Measurements from ENCODE around the gene CPTP.

CPTP gene

GRCh38 chr1:1374929-1375662 is 50.5 kb downstream of the CPTP start, which contains the start of gene AURKAIP1:
Gene AURKAIP1 (minus strand): TSS chr1:1375207. CDS start chr1:1374756, 451 bp downstream.
- Histone ChIP-seq H3K23ac (ENCODE audit: low read length in 2 of 2) (peak within 1 kb of the TSS in 1 of 2 experiments; percentile 43), H2AFZ (ENCODE audit: low read depth, low read length) (peak within 1 kb of the TSS; percentile 75), H3K79me1 (replicated peaks; ENCODE audit: low read length, poor library complexity, severe bottlenecking) (peaks cover 18% of the 10 kb centered on the region), H3K9ac (ENCODE audit: low read length) (peak within 1 kb of the TSS; percentile 94), H3K4me2 (ENCODE audit: low read length, poor library complexity, severe bottlenecking) (peak within 1 kb of the TSS; percentile 92), H2BK5ac (ENCODE audit: low read depth, low read length, poor library complexity, severe bottlenecking) (peak within 1 kb of the TSS; percentile 19), H3K18ac (ENCODE audit: low read depth in 1 of 2, low read length in 2 of 2) (peak within 1 kb of the TSS; percentile 96), H3K4me1 (ENCODE audit: control insufficient read depth, insufficient read depth, low read depth, low read length) (peaks cover 35% of the 10 kb centered on the region), H2BK15ac (ENCODE audit: low read depth, poor library complexity, severe bottlenecking) (no peak within 1 kb of the TSS), H3K4ac (ENCODE audit: low read depth in 1 of 2, low read length in 2 of 2) (peak within 1 kb of the TSS; percentile 69 to 91), H3K14ac (ENCODE audit: low read length in 2 of 2) (peak within 1 kb of the TSS; percentile 59 to 88), H3K27me3 (ENCODE audit: control insufficient read depth in 1 of 2, insufficient read depth in 1 of 2, low read length in 2 of 2) (no peaks in the 10 kb centered on the region), H4K91ac (ENCODE audit: low read length) (peak within 1 kb of the TSS; percentile 93), H2AK5ac (ENCODE audit: low read length, severe bottlenecking) (peak within 1 kb of the TSS; percentile 47), H2BK120ac (ENCODE audit: low read depth, low read length) (peak within 1 kb of the TSS; percentile 43), H3K36me3 (ENCODE audit: control insufficient read depth in 1 of 2, insufficient read depth in 2 of 2, low read depth in 1 of 2, low read length in 2 of 2) (peaks cover 11 to 44% of the 10 kb centered on the region in 2 experiments), H4K8ac (ENCODE audit: low read length) (peak within 1 kb of the TSS; percentile 96), H3K9me3 (ENCODE audit: control insufficient read depth, low read length) (no peaks in the 10 kb centered on the region), H2BK12ac (ENCODE audit: low read length in 2 of 2) (peak within 1 kb of the TSS in 1 of 2 experiments; percentile 40), H3K4me3 (ENCODE audit: insufficient read depth in 1 of 2, low read depth in 1 of 2, low read length in 2 of 2) (peak within 1 kb of the TSS; percentile 92 to 93), H3K27ac (ENCODE audit: low read length, poor library complexity, severe bottlenecking) (peak within 1 kb of the TSS; percentile 70)
- under 1% methylated on average over 85 of the region's 85 CpGs for WGBS
- peak; percentile 100 for DNase-seq

- peak overlapping the region in 1 of 2 experiments; percentile 93 for H3K4me3 ChIP-seq (ENCODE audit: insufficient read depth in 1 of 2, low read depth in 1 of 2, low read length in 2 of 2)
- DNase-seq: no peak
- H4K91ac ChIP-seq (ENCODE audit: low read length): no peak overlapping the region
- H3K27me3 ChIP-seq (ENCODE audit: control insufficient read depth in 1 of 2, insufficient read depth in 1 of 2, low read length in 2 of 2): no peaks in the 10 kb centered on the region
- no peak overlapping the region for H2BK12ac ChIP-seq (ENCODE audit: low read length in 2 of 2)
- no peak overlapping the region for H3K18ac ChIP-seq (ENCODE audit: low read depth in 1 of 2, low read length in 2 of 2)
- peak overlapping the region in 1 of 2 experiments; percentile 30 for H3K4ac ChIP-seq (ENCODE audit: low read depth in 1 of 2, low read length in 2 of 2)
- no peak overlapping the region for H2BK120ac ChIP-seq (ENCODE audit: low read depth, low read length)
- H3K27ac ChIP-seq (ENCODE audit: low read length, poor library complexity, severe bottlenecking): no peak overlapping the region
- H2AK5ac ChIP-seq (ENCODE audit: low read length, severe bottlenecking): peak overlapping the region; percentile 47
- no peaks in the 10 kb centered on the region for H3K9me3 ChIP-seq (ENCODE audit: control insufficient read depth, low read length)
- peak overlapping the region; percentile 94 for H3K9ac ChIP-seq (ENCODE audit: low read length)
- WGBS: 95% methylated on average over 10 of the region's 10 CpGs
- H2AFZ ChIP-seq (ENCODE audit: low read depth, low read length): no peak overlapping the region
- H2BK5ac ChIP-seq (ENCODE audit: low read depth, low read length, poor library complexity, severe bottlenecking): no peak overlapping the region
- H3K4me2 ChIP-seq (ENCODE audit: low read length, poor library complexity, severe bottlenecking): no peak overlapping the region
- H3K4me1 ChIP-seq (ENCODE audit: control insufficient read depth, insufficient read depth, low read depth, low read length): peaks cover 26% of the 10 kb centered on the region
- H3K14ac ChIP-seq (ENCODE audit: low read length in 2 of 2): no peak overlapping the region
- no peak overlapping the region for H2BK15ac ChIP-seq (ENCODE audit: low read depth, poor library complexity, severe bottlenecking)
- H4K8ac ChIP-seq (ENCODE audit: low read length): no peak overlapping the region
- H3K23ac ChIP-seq (ENCODE audit: low read length in 2 of 2): no peak overlapping the region
- peaks cover 28% of the 10 kb centered on the region for H3K79me1 ChIP-seq (replicated peaks; ENCODE audit: low read length, poor library complexity, severe bottlenecking)
- peaks cover 24 to 47% of the 10 kb centered on the region in 2 experiments for H3K36me3 ChIP-seq (ENCODE audit: control insufficient read depth in 1 of 2, insufficient read depth in 2 of 2, low read depth in 1 of 2, low read length in 2 of 2)
These were observed 52.1 kb downstream of the CPTP start for GRCh38 chr1:1376551-1377226.

- H2BK12ac ChIP-seq (ENCODE audit: low read length in 2 of 2): no peak overlapping the region
- H3K4me1 ChIP-seq (ENCODE audit: control insufficient read depth, insufficient read depth, low read depth, low read length): peaks cover 19% of the 10 kb centered on the region
- H3K4ac ChIP-seq (ENCODE audit: low read depth in 1 of 2, low read length in 2 of 2): no peak overlapping the region
- H3K9me3 ChIP-seq (ENCODE audit: control insufficient read depth, low read length): no peaks in the 10 kb centered on the region
- H4K91ac ChIP-seq (ENCODE audit: low read length): no peak overlapping the region
- H3K14ac ChIP-seq (ENCODE audit: low read length in 2 of 2): no peak overlapping the region
- no peak overlapping the region for H2AFZ ChIP-seq (ENCODE audit: low read depth, low read length)
- H2BK5ac ChIP-seq (ENCODE audit: low read depth, low read length, poor library complexity, severe bottlenecking): no peak overlapping the region
- H3K9ac ChIP-seq (ENCODE audit: low read length): no peak overlapping the region
- no peak overlapping the region for H3K4me2 ChIP-seq (ENCODE audit: low read length, poor library complexity, severe bottlenecking)
- no peak overlapping the region for H4K8ac ChIP-seq (ENCODE audit: low read length)
- no peak overlapping the region for H2BK120ac ChIP-seq (ENCODE audit: low read depth, low read length)
- H3K23ac ChIP-seq (ENCODE audit: low read length in 2 of 2): no peak overlapping the region
- no peak for DNase-seq
- H3K79me1 ChIP-seq (replicated peaks; ENCODE audit: low read length, poor library complexity, severe bottlenecking): peaks cover 29% of the 10 kb centered on the region
- H2AK5ac ChIP-seq (ENCODE audit: low read length, severe bottlenecking): no peak overlapping the region
- WGBS: 95% methylated on average over 16 of the region's 16 CpGs
- no peak overlapping the region for H3K18ac ChIP-seq (ENCODE audit: low read depth in 1 of 2, low read length in 2 of 2)
- no peak overlapping the region for H2BK15ac ChIP-seq (ENCODE audit: low read depth, poor library complexity, severe bottlenecking)
- no peaks in the 10 kb centered on the region for H3K27me3 ChIP-seq (ENCODE audit: control insufficient read depth in 1 of 2, insufficient read depth in 1 of 2, low read length in 2 of 2)
- peaks cover 26 to 43% of the 10 kb centered on the region in 2 experiments for H3K36me3 ChIP-seq (ENCODE audit: control insufficient read depth in 1 of 2, insufficient read depth in 2 of 2, low read depth in 1 of 2, low read length in 2 of 2)
- no peak overlapping the region for H3K27ac ChIP-seq (ENCODE audit: low read length, poor library complexity, severe bottlenecking)
- no peak overlapping the region for H3K4me3 ChIP-seq (ENCODE audit: insufficient read depth in 1 of 2, low read depth in 1 of 2, low read length in 2 of 2)
These were observed 53.1 kb downstream of the CPTP start for GRCh38 chr1:1377540-1378205.
